Fibroblast of pulmonary artery (primary cell): ENCODE measurements around the gene ARSI.

Experiments
- DNase-seq: peaks from one replicate; pipeline ENCODE4 v3.0.0-alpha.2; 2010; ENCODE audit warnings: low read depth
- H3K4me3 ChIP-seq: replicated peaks from 2 replicates; pipeline ENCODE4 v1.5.1; 2011; ENCODE audit warnings: low read depth, mild to moderate bottlenecking, control low read depth, low read length, moderate library complexity
- CTCF ChIP-seq: IDR thresholded peaks from 2 replicates; pipeline ENCODE4 v1.5.1; 2011; ENCODE audit warnings: mild to moderate bottlenecking, control low read depth, low read length, inconsistent platforms; ENCODE audit errors: missing control alignments

ARSI gene

GRCh38 chr5:150278916-150279315, 23.8 kb downstream of the ARSI start:
- no peak overlapping the region for H3K4me3 ChIP-seq
- TF ChIP-seq CTCF: no peak
- peak; percentile 55 for DNase-seq

GRCh38 chr5:150278046-150278730, 24.5 kb downstream of the ARSI start:
- no peak for TF ChIP-seq CTCF
- no peak overlapping the region for H3K4me3 ChIP-seq
- DNase-seq: peak; percentile 34

DNA sequence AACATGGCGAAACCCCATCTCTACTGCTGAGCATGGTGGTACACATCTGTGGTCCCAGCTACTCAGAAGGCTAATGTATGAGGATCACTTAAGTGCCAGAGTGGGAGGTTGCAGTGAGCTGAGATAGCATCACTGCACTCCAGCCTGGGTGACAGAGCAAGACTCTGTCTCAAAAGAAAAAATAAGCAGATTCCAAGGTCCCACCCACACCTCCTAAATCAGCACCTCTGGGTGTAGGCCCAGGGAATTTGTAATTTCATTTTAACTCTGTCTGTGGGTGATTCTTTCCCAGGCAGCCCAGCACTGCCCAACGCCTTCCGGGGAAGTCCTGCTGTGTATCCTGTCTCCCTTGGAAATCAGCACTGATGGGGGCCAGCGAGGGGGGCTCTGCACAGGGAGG, 25.7 kb downstream of the ARSI start:
- no peak for DNase-seq
- no peak for TF ChIP-seq CTCF
- H3K4me3 ChIP-seq: no peak overlapping the region

GRCh38 chr5:150274811-150275210, 27.9 kb downstream of the ARSI start:
- DNase-seq: no peak
- TF ChIP-seq CTCF: no peak
- H3K4me3 ChIP-seq: no peak overlapping the region

DNA sequence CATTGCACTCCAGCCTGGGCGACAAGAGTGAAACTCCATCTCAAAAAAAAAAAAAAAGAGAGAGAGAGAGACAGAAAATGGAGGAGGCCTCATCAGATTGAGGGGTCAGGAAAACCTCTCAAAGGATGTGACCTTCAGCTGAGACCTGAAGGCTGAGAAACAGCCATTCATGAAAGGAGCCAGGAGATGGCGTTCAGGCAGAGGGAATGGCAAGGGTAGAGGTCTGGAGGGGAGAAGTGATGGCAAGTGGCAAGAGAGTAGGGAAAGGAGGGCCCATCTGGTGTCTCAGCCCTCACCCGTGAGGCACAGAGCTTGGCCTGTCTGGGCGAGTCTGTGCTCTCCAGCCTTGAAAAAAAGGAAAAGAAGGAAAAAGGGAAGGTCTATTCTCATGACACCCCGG, 30.2 kb downstream of the ARSI start:
- TF ChIP-seq CTCF: peak; percentile 64
- no peak overlapping the region for H3K4me3 ChIP-seq
- peak; percentile 60 for DNase-seq

DNA sequence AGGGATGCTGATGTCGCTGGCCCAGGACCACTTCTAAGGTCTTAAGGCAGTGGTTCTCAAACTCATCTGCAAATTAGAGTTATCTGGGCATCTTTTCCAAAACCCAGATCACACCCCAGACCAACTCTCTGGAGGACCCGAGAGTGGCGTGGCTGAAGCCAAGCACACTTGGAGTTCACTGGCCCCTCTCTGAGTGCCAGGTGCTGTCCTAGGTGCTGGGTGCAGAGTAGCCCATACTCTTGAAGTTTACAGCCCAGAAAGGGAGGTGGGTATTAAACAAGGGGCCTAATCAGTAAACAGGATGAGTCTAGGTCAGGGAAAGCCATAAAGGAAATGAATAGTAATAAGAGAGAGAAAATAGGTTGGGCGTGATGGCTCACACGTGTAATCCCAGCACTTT, 30.8 kb downstream of the ARSI start:
- no peak for DNase-seq
- no peak overlapping the region for H3K4me3 ChIP-seq
- TF ChIP-seq CTCF: no peak

GRCh38 chr5:150271296-150271692, 31.4 kb downstream of the ARSI start:
- TF ChIP-seq CTCF: no peak
- H3K4me3 ChIP-seq: no peak overlapping the region
- DNase-seq: no peak
